Caki2 (cell line): ENCODE measurements around the gene ADH1B. TPM values are rescaled to one million over a fixed set of nuclear protein-coding genes. Genes with fewer than 3 reads are reported as not detected.
"Not testable (repeated sequence)": the region's sequence is repeated elsewhere in the genome, so short reads cannot be mapped to it uniquely, and the experiment has no call there.

Experiments used
- DNase-seq: peaks from one replicate; pipeline ENCODE4 v3.0.0-alpha.2; 2015; ENCODE audit warnings: low read depth
- in situ Hi-C: cut with HindIII; loops from 2 replicates; pipeline ENCODE4 v1.10.0; 2016; ENCODE audit warnings: low sequenced_read_pairs, low pct_unique_long_range_greater_than_20kb, mixed read lengths
- total RNA-seq: library from RNA; depleted of rRNA; stranded (reverse); fragments of >200 nt; shearing (Covaris generic); gene quantifications from 2 replicates; pipeline ENCODE4 v1.2.3, GENCODE V29; 2014; ENCODE audit warnings: low replicate concordance; rRNA removed

The ADH1B gene
- total RNA-seq = not detected in 2 replicates

- in situ Hi-C loops = no loop called here
- no peak for DNase-seq
Measured at GRCh38 chr4:99321241-99322191, at the start of gene ADH1B. TSS of gene ADH1B (minus strand) at chr4:99321401. CDS start at chr4:99321331, 70 bp downstream.

GRCh38 chr4:99367817-99368216 is 46.6 kb upstream of the ADH1B start:
- in situ Hi-C loops, DNase-seq: not testable (repeated sequence)

- DNase-seq = no peak
- in situ Hi-C loops = no loop called here
Measured at GRCh38 chr4:99366491-99366890, 45.3 kb upstream of the ADH1B start.

- in situ Hi-C loops = no loop called here
Measured at GRCh38 chr4:99362768-99363167, 41.6 kb upstream of the ADH1B start.

GRCh38 chr4:99361899-99362275 is 40.7 kb upstream of the ADH1B start:
- in situ Hi-C loops = no loop called here
- DNase-seq = no peak

More at GRCh38 chr4:99362768-99363167, 41.6 kb upstream of the ADH1B start:
- DNase-seq = no peak

GRCh38 chr4:99361268-99361898 is 40.2 kb upstream of the ADH1B start:
- no peak for DNase-seq

GRCh38 chr4:99359480-99360204 is 38.4 kb upstream of the ADH1B start:
- no peak for DNase-seq
- in situ Hi-C loops = no loop called here

More at GRCh38 chr4:99361268-99361898, 40.2 kb upstream of the ADH1B start:
- in situ Hi-C loops = no loop called here

GRCh38 chr4:99357948-99358347 is 36.7 kb upstream of the ADH1B start:
- in situ Hi-C loops = no loop called here
- DNase-seq = no peak

- in situ Hi-C loops = no loop called here
- DNase-seq = no peak
Measured at GRCh38 chr4:99356992-99357391, 35.8 kb upstream of the ADH1B start.

GRCh38 chr4:99356149-99356548 is 34.9 kb upstream of the ADH1B start:
- DNase-seq, in situ Hi-C loops: not testable (repeated sequence)

- in situ Hi-C loops = no loop called here
- DNase-seq = no peak
Measured at GRCh38 chr4:99352602-99353537, 31.7 kb upstream of the ADH1B start, which contains the start of gene ADH1C. TSS of gene ADH1C (minus strand) at chr4:99352746. CDS start at chr4:99352675, 71 bp downstream.

GRCh38 chr4:99351487-99351886 is 30.3 kb upstream of the ADH1B start:
- in situ Hi-C loops = no loop called here
- DNase-seq = no peak

GRCh38 chr4:99349338-99349737 is 28.1 kb upstream of the ADH1B start:
- no peak for DNase-seq
- in situ Hi-C loops = no loop called here

- not testable (repeated sequence) for DNase-seq
Measured at GRCh38 chr4:99342624-99343023, 21.4 kb upstream of the ADH1B start.

GRCh38 chr4:99341426-99341825 is 20.2 kb upstream of the ADH1B start:
- in situ Hi-C loops = no loop called here
- DNase-seq = no peak

More at GRCh38 chr4:99342624-99343023, 21.4 kb upstream of the ADH1B start:
- in situ Hi-C loops = not testable (repeated sequence)

GRCh38 chr4:99339172-99339571 is 18.0 kb upstream of the ADH1B start:
- in situ Hi-C loops = no loop called here
- DNase-seq = no peak

GRCh38 chr4:99336553-99336952 is 15.4 kb upstream of the ADH1B start:
- DNase-seq = no peak
- in situ Hi-C loops = no loop called here
